Omental fat pad (tissue), 4 donors: ENCODE results near the gene TNNT1. TPM values are rescaled to one million over a fixed set of nuclear protein-coding genes. Genes with fewer than 3 reads are reported as not detected.

Source experiments
- ATAC-seq: fragments of 150-250 bp; one replicate; pipeline ENCODE4 v1.9.1; 2016; ENCODE audit warnings: mild to moderate bottlenecking, moderate library complexity; ENCODE audit not compliant: low FRiP score
- DNase-seq: peaks from one replicate; pipeline ENCODE4 v3.0.0-alpha.2; 2019; ENCODE audit warnings: low spot score
- CTCF ChIP-seq, 3 donors: fragments of 450-650 bp; IDR thresholded peaks; one replicate each; pipeline ENCODE4 v1.5.1; 2016 to 2017; ENCODE audit warnings: antibody characterized with exemption in 3 of 3, mild to moderate bottlenecking in 3 of 3, moderate library complexity in 2 of 3
- total RNA-seq, 4 donors: library from RNA; depleted of rRNA; stranded (reverse); fragments of >200 nt; gene quantifications; one replicate each; pipeline ENCODE4 v1.1.0, GENCODE V29; 2016

The TNNT1 gene
- total RNA-seq, 4 donors from 2014 or later, result 1.9 to 7.2 (median 4.3) TPM; not detected in 1

GRCh38 chr19:55169136-55169535 is 20.1 kb upstream of the TNNT1 start:
- DNase-seq, result no peak
- no peak for TF ChIP-seq CTCF (IDR thresholded peaks at IDR 0.05)
- ATAC-seq, result no peak

- TF ChIP-seq CTCF (IDR thresholded peaks at IDR 0.05), result no peak
- ATAC-seq, result peak; percentile 98
- peak; percentile 81 for DNase-seq
Observed at GRCh38 chr19:55166530-55167268, 17.7 kb upstream of the TNNT1 start, which contains the start of gene DNAAF3. Gene DNAAF3 (minus strand): TSS chr19:55166613. CDS start chr19:55166413, 200 bp downstream.

GRCh38 chr19:55165952-55166529 is 17.0 kb upstream of the TNNT1 start:
- no peak for DNase-seq
- no peak for TF ChIP-seq CTCF (IDR thresholded peaks at IDR 0.05)
- ATAC-seq, result peak; percentile 46

GRCh38 chr19:55161571-55162322 is 12.7 kb upstream of the TNNT1 start:
- DNase-seq (no peak), ATAC-seq (no peak)

GRCh38 chr19:55160986-55161365 is 12.0 kb upstream of the TNNT1 start:
- DNase-seq (no peak), ATAC-seq (no peak)
- no peak for TF ChIP-seq CTCF (IDR thresholded peaks at IDR 0.05)

More at GRCh38 chr19:55161571-55162322, 12.7 kb upstream of the TNNT1 start:
- TF ChIP-seq CTCF (IDR thresholded peaks at IDR 0.05), result no peak

GRCh38 chr19:55160128-55160985 is 11.4 kb upstream of the TNNT1 start:
- ATAC-seq (peak; percentile 76), DNase-seq (peak; percentile 75)
- peak in 1 of 3 donors; percentile 49 for TF ChIP-seq CTCF (IDR thresholded peaks at IDR 0.05)
